Stimulated activated CD4-positive, alpha-beta T cell treated with anti-CD3 and anti-CD28 coated beads, Interleukin-1b, Interleukin-23, amount 100 ng/mL, for 1 hour (primary cell): ENCODE data around the gene RASSF3.

Source experiments
- DNase-seq, 2 donors: peaks; one replicate each; pipeline ENCODE4 v3.0.0-alpha.2; 2020; ENCODE audit warnings: low read depth in 2 of 2

The RASSF3 gene

GRCh38 chr12:64691795-64692583, 81.7 kb downstream of the RASSF3 start:
- DNase-seq, result no peak

GRCh38 chr12:64694130-64695040, 84.1 kb downstream of the RASSF3 start:
- no peak for DNase-seq

GRCh38 chr12:64695550-64695949, 85.3 kb downstream of the RASSF3 start:
- no peak for DNase-seq

- DNase-seq, result no peak
Observed at GRCh38 chr12:64696080-64696741, 85.9 kb downstream of the RASSF3 start.

GRCh38 chr12:64699504-64700115, 89.3 kb downstream of the RASSF3 start:
- DNase-seq, result no peak

GRCh38 chr12:64700532-64700931, 90.2 kb downstream of the RASSF3 start:
- DNase-seq, result no peak

- DNase-seq, result no peak
Observed at GRCh38 chr12:64701283-64701682, 91.0 kb downstream of the RASSF3 start.

GRCh38 chr12:64706306-64706705, 96.0 kb downstream of the RASSF3 start:
- no peak for DNase-seq

- no peak for DNase-seq
Observed at GRCh38 chr12:64706857-64707256, 96.6 kb downstream of the RASSF3 start.

GRCh38 chr12:64707362-64707761, 97.1 kb downstream of the RASSF3 start:
- DNase-seq, result no peak

- DNase-seq, result no peak
Observed at GRCh38 chr12:64707926-64708325, 97.6 kb downstream of the RASSF3 start.

- no peak for DNase-seq
Observed at GRCh38 chr12:64709429-64709828, 99.1 kb downstream of the RASSF3 start.

- no peak for DNase-seq
Observed at GRCh38 chr12:64713376-64713775, 103.1 kb downstream of the RASSF3 start.

GRCh38 chr12:64714551-64714968, 104.3 kb downstream of the RASSF3 start:
- no peak for DNase-seq

GRCh38 chr12:64716371-64716770, 106.1 kb downstream of the RASSF3 start:
- no peak for DNase-seq

- DNase-seq, result no peak
Observed at GRCh38 chr12:64716839-64717455, 106.7 kb downstream of the RASSF3 start.

GRCh38 chr12:64718649-64719048, 108.4 kb downstream of the RASSF3 start:
- DNase-seq, result no peak

GRCh38 chr12:64720884-64721283, 110.6 kb downstream of the RASSF3 start:
- DNase-seq, result no peak

GRCh38 chr12:64722835-64723234, 112.5 kb downstream of the RASSF3 start:
- no peak for DNase-seq

- DNase-seq, result no peak
Observed at GRCh38 chr12:64723630-64724029, 113.3 kb downstream of the RASSF3 start.

GRCh38 chr12:64724201-64724745, 114.0 kb downstream of the RASSF3 start:
- no peak for DNase-seq
